OCI-LY3 (cell line): ENCODE data around the gene CD58.

Experiments used
- H2AFZ ChIP-seq: fragments of 200-600, 300-600 bp; shearing (Covaris generic); 2 replicates; pipeline ENCODE4 v1.6.0; 2014; ENCODE audit warnings: antibody characterized with exemption, low read depth, low read length
- H3K27ac ChIP-seq: fragments of 200-600, 300-600 bp; sonication (generic); 2 replicates; pipeline ENCODE4 v1.5.1; 2014; ENCODE audit warnings: mild to moderate bottlenecking, low read length, moderate library complexity, mixed read lengths
- H3K27me3 ChIP-seq: fragments of 200-600, 300-600 bp; sonication (generic); 2 replicates; pipeline ENCODE4 v1.6.1; 2014; ENCODE audit warnings: low read depth, low read length, mixed read lengths
- H3K36me3 ChIP-seq: fragments of 200-600, 300-600 bp; sonication (generic); replicated peaks from 2 replicates; pipeline ENCODE3; 2014; ENCODE audit warnings: low read depth, low read length, mixed read lengths
- H3K4me1 ChIP-seq: fragments of 300-600, 200-600 bp; sonication (generic); 2 replicates; pipeline ENCODE4 v1.6.1; 2014; ENCODE audit warnings: low read length, mixed read lengths
- H3K4me2 ChIP-seq: fragments of 200-600, 300-600 bp; sonication (generic); 2 replicates; pipeline ENCODE4 v1.6.1; 2014; ENCODE audit warnings: low read length, mixed read lengths
- H3K4me3 ChIP-seq: fragments of 300-600, 200-600 bp; sonication (generic); 2 replicates; pipeline ENCODE4 v1.5.1; 2014; ENCODE audit warnings: antibody characterized with exemption, mild to moderate bottlenecking, low read length, moderate library complexity
- H3K79me2 ChIP-seq: fragments of 300-600, 200-600 bp; shearing (Covaris generic); 2 replicates; pipeline ENCODE4 v1.6.1; 2014; ENCODE audit warnings: mild to moderate bottlenecking, low read length, mixed read lengths
- H3K9ac ChIP-seq: fragments of 300-600, 200-600 bp; shearing (Covaris generic); 2 replicates; pipeline ENCODE4 v1.6.0; 2014; ENCODE audit warnings: mild to moderate bottlenecking, low read length, moderate library complexity
- H3K9me3 ChIP-seq: fragments of 200-600, 300-600 bp; shearing (Covaris generic); 2 replicates; pipeline ENCODE4 v1.6.1; 2014; ENCODE audit warnings: low read length, mixed read lengths; ENCODE audit not compliant: insufficient read depth
- H4K20me1 ChIP-seq: fragments of 200-600, 300-600 bp; sonication (generic); 2 replicates; pipeline ENCODE4 v1.6.1; 2016; ENCODE audit warnings: low read length, mixed read lengths; ENCODE audit not compliant: insufficient read depth
- CTCF ChIP-seq: fragments of 200-600, 300-600 bp; sonication (generic); IDR thresholded peaks from 2 replicates; pipeline ENCODE4 v1.5.1; 2014; ENCODE audit warnings: antibody characterized with exemption, low read length, low read depth
- EZH2phosphoT487 ChIP-seq: fragments of 200-600 bp; shearing (Covaris generic); IDR thresholded peaks from 2 replicates; pipeline ENCODE4 v1.6.1; 2018; ENCODE audit warnings: antibody characterized with exemption, mixed run types, low read depth

CD58 gene

GRCh38 chr1:116532671-116533428 lies 38.0 kb downstream of the CD58 start:
- no peak overlapping the region for H3K9ac ChIP-seq
- H3K4me1 ChIP-seq: peaks cover 15% of the 10 kb centered on the region
- no peak for TF ChIP-seq EZH2phosphoT487
- no peak for TF ChIP-seq CTCF
- H3K27ac ChIP-seq: no peak overlapping the region
- no peaks in the 10 kb centered on the region for H3K79me2 ChIP-seq
- no peaks in the 10 kb centered on the region for H3K27me3 ChIP-seq
- no peak overlapping the region for H2AFZ ChIP-seq
- no peaks in the 10 kb centered on the region for H3K36me3 ChIP-seq
- no peaks in the 10 kb centered on the region for H3K9me3 ChIP-seq
- H4K20me1 ChIP-seq: no peaks in the 10 kb centered on the region
- H3K4me3 ChIP-seq: no peak overlapping the region
- no peak overlapping the region for H3K4me2 ChIP-seq

GRCh38 chr1:116531917-116532316 lies 38.9 kb downstream of the CD58 start:
- Histone ChIP-seq H3K27ac (no peak overlapping the region), H3K4me2 (no peak overlapping the region), H3K79me2 (no peaks in the 10 kb centered on the region), H2AFZ (no peak overlapping the region), H3K9me3 (no peaks in the 10 kb centered on the region), H3K4me1 (peaks cover 6% of the 10 kb centered on the region), H4K20me1 (no peaks in the 10 kb centered on the region), H3K9ac (no peak overlapping the region), H3K27me3 (no peaks in the 10 kb centered on the region), H3K36me3 (no peaks in the 10 kb centered on the region), H3K4me3 (no peak overlapping the region)
- TF ChIP-seq CTCF (no peak), EZH2phosphoT487 (no peak)

- Histone ChIP-seq H3K9me3 (no peaks in the 10 kb centered on the region), H3K79me2 (no peaks in the 10 kb centered on the region), H3K9ac (no peak overlapping the region), H4K20me1 (no peaks in the 10 kb centered on the region), H3K36me3 (no peaks in the 10 kb centered on the region), H2AFZ (no peak overlapping the region), H3K27me3 (no peaks in the 10 kb centered on the region), H3K27ac (no peak overlapping the region), H3K4me2 (no peak overlapping the region), H3K4me3 (no peak overlapping the region), H3K4me1 (0 out of 2 replicates have a peak, but pooled peaks cover 4% of the 10 kb centered on the region)
- no peak for TF ChIP-seq CTCF
- TF ChIP-seq EZH2phosphoT487: no peak
Measured at GRCh38 chr1:116529681-116530080, 41.1 kb downstream of the CD58 start.

GRCh38 chr1:116529199-116529631 lies 41.6 kb downstream of the CD58 start:
- no peaks in the 10 kb centered on the region for H4K20me1 ChIP-seq
- 0 out of 2 replicates have a peak, but pooled peaks cover 4% of the 10 kb centered on the region for H3K4me1 ChIP-seq
- no peaks in the 10 kb centered on the region for H3K79me2 ChIP-seq
- H2AFZ ChIP-seq: no peak overlapping the region
- H3K36me3 ChIP-seq: no peaks in the 10 kb centered on the region
- H3K4me2 ChIP-seq: no peak overlapping the region
- no peaks in the 10 kb centered on the region for H3K27me3 ChIP-seq
- H3K27ac ChIP-seq: no peak overlapping the region
- H3K4me3 ChIP-seq: no peak overlapping the region
- TF ChIP-seq EZH2phosphoT487: no peak
- TF ChIP-seq CTCF: no peak
- H3K9ac ChIP-seq: no peak overlapping the region
- no peaks in the 10 kb centered on the region for H3K9me3 ChIP-seq
